ENCODE measurements around the gene RBM17.

DNA sequence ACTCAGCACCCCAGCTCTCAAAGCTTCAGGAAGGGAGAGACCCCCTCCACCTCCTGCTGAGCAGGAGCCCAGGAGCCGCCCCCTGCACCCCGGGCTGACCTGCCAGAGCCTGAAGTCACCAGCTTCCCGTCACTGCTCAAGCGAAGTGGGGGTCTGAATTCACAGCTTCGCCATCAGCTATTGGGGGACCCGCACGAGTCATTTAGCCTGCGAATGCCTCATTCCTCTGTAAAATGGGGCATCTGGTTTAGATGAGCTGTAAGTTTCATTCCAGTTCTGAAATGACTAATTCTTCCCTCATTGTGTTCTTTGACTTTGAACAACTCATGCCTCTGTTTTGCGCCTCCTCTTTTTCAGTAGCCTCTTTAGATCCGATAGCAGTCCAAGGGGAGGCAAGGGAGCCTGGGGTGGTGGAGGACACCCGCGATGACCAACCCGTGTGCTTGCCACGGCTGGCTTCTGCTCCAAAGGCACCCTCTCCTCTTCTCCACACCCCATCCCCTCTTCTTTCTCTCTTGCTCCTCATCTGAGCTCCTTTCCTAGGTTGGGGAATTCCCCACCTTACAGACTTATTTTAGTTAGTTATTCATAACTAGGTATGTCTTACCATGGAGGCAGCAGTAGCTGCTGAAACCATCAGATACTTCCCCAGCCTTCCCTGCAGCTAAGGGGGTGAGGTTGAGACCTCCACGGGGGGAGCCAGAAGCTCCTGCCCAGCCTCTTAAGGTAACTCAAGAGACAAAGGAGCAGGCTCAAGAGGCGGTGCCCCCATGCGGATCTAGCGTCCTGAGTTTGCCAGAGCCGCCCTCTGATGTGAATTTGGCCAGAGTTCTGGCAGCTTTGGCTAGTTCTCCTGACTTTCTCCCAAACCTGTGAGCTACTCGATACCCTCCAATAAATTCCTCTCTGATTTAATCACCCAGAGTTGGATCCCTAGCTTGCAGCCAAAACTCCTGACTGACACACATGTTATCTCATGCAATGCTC lies 47.7 kb downstream of the RBM17 start:
- no peak for TF ChIP-seq YY1 (IDR thresholded peaks at IDR 0.05)
- TF ChIP-seq, protein P1, sequence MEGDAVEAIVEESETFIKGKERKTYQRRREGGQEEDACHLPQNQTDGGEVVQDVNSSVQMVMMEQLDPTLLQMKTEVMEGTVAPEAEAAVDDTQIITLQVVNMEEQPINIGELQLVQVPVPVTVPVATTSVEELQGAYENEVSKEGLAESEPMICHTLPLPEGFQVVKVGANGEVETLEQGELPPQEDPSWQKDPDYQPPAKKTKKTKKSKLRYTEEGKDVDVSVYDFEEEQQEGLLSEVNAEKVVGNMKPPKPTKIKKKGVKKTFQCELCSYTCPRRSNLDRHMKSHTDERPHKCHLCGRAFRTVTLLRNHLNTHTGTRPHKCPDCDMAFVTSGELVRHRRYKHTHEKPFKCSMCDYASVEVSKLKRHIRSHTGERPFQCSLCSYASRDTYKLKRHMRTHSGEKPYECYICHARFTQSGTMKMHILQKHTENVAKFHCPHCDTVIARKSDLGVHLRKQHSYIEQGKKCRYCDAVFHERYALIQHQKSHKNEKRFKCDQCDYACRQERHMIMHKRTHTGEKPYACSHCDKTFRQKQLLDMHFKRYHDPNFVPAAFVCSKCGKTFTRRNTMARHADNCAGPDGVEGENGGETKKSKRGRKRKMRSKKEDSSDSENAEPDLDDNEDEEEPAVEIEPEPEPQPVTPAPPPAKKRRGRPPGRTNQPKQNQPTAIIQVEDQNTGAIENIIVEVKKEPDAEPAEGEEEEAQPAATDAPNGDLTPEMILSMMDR (IDR thresholded peaks at IDR 0.05; ENCODE audit: low read depth, low read length, missing input control) = no peak
- no peak for TF ChIP-seq SP1 (IDR thresholded peaks at IDR 0.05)
